ENCODE results near the gene MKI67.

DNA sequence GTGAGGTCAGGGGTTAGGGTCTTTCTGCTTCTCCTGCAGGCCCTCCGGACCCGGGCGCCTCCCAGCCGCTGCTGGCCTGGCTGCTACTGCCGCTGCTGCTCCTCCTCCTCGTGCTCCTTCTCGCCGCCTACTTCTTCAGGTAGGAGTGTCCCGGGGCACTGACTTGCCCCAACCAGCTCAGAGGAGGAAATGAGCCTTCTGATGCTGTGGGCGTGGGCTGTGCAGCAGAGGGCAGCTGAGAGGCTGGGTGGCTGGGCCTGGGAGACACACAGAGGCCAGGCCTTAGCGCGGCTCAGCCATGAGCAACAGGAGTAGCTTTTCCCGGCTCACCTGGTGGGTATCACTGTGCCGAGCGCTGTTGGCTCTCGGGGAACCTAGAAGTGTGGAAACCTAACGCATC lies 78.9 kb downstream of the MKI67 start:
- TF ChIP-seq, protein P1, sequence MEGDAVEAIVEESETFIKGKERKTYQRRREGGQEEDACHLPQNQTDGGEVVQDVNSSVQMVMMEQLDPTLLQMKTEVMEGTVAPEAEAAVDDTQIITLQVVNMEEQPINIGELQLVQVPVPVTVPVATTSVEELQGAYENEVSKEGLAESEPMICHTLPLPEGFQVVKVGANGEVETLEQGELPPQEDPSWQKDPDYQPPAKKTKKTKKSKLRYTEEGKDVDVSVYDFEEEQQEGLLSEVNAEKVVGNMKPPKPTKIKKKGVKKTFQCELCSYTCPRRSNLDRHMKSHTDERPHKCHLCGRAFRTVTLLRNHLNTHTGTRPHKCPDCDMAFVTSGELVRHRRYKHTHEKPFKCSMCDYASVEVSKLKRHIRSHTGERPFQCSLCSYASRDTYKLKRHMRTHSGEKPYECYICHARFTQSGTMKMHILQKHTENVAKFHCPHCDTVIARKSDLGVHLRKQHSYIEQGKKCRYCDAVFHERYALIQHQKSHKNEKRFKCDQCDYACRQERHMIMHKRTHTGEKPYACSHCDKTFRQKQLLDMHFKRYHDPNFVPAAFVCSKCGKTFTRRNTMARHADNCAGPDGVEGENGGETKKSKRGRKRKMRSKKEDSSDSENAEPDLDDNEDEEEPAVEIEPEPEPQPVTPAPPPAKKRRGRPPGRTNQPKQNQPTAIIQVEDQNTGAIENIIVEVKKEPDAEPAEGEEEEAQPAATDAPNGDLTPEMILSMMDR (conservative IDR thresholded peaks at IDR 0.05; ENCODE audit: low read depth, low read length), result no peak
- TF ChIP-seq MXI1 (IDR thresholded peaks at IDR 0.05; ENCODE audit: borderline replicate concordance, low read depth, low read length) (no peak), NFE2L2 (IDR thresholded peaks at IDR 0.05; ENCODE audit: low read depth, low read length) (no peak), POLR2A (IDR thresholded peaks at IDR 0.05; ENCODE audit: low read depth, low read length) (no peak), MAFK (IDR thresholded peaks at IDR 0.05; ENCODE audit: low read depth, low read length) (no peak), CEBPB (IDR thresholded peaks at IDR 0.05; ENCODE audit: low read depth, low read length) (no peak), MAZ (IDR thresholded peaks at IDR 0.05; ENCODE audit: borderline replicate concordance, low read depth, low read length) (no peak), RFX5 (IDR thresholded peaks at IDR 0.05; ENCODE audit: low read depth, low read length) (no peak), SMC3 (IDR thresholded peaks at IDR 0.05; ENCODE audit: low read depth, low read length) (no peak), RAD21 (IDR thresholded peaks at IDR 0.05; ENCODE audit: low read length) (no peak), CHD1 (IDR thresholded peaks at IDR 0.05; ENCODE audit: low read depth, low read length) (no peak)
- TF ChIP-seq, protein P2, sequence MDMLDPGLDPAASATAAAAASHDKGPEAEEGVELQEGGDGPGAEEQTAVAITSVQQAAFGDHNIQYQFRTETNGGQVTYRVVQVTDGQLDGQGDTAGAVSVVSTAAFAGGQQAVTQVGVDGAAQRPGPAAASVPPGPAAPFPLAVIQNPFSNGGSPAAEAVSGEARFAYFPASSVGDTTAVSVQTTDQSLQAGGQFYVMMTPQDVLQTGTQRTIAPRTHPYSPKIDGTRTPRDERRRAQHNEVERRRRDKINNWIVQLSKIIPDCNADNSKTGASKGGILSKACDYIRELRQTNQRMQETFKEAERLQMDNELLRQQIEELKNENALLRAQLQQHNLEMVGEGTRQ (IDR thresholded peaks at IDR 0.05; ENCODE audit: low read depth, low read length), result no peak
- TF ChIP-seq, protein P3, sequence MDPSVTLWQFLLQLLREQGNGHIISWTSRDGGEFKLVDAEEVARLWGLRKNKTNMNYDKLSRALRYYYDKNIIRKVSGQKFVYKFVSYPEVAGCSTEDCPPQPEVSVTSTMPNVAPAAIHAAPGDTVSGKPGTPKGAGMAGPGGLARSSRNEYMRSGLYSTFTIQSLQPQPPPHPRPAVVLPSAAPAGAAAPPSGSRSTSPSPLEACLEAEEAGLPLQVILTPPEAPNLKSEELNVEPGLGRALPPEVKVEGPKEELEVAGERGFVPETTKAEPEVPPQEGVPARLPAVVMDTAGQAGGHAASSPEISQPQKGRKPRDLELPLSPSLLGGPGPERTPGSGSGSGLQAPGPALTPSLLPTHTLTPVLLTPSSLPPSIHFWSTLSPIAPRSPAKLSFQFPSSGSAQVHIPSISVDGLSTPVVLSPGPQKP (IDR thresholded peaks at IDR 0.05; ENCODE audit: borderline replicate concordance, low read depth, low read length), result no peak
